Osteoblast (primary cell): Measurements from ENCODE around the gene MTFR1L. TPM values are rescaled to one million over a fixed set of nuclear protein-coding genes. Genes with fewer than 3 reads are reported as not detected.

Experiments used
- DNase-seq: peaks from one replicate; pipeline ENCODE4 v3.0.0; 2011; ENCODE audit warnings: low spot score, mixed read lengths; ENCODE audit not compliant: insufficient read length; ENCODE audit errors: missing footprints
- H2AFZ ChIP-seq: 2 replicates; pipeline ENCODE4 v1.6.0; 2011; ENCODE audit warnings: mild to moderate bottlenecking, low read length
- H3K27ac ChIP-seq: 2 replicates; pipeline ENCODE4 v1.5.1; 2011; ENCODE audit warnings: mild to moderate bottlenecking, low read depth, low read length, moderate library complexity
- H3K27me3 ChIP-seq: 2 replicates; pipeline ENCODE4 v1.6.0; 2012; ENCODE audit warnings: mild to moderate bottlenecking, control low read depth, inconsistent platforms, low read length, moderate library complexity; ENCODE audit not compliant: insufficient read depth
- H3K36me3 ChIP-seq: 2 replicates; pipeline ENCODE4 v1.5.1; 2011; ENCODE audit warnings: mild to moderate bottlenecking, low read length, control low read depth, moderate library complexity; ENCODE audit not compliant: insufficient read depth
- H3K4me1 ChIP-seq: 2 replicates; pipeline ENCODE4 v1.5.1; 2011; ENCODE audit warnings: mild to moderate bottlenecking, low read length, control low read depth, moderate library complexity; ENCODE audit not compliant: insufficient read depth
- H3K4me2 ChIP-seq: 2 replicates; pipeline ENCODE4 v1.6.0; 2011; ENCODE audit warnings: mild to moderate bottlenecking, low read length; ENCODE audit not compliant: insufficient read depth
- H3K4me3 ChIP-seq: fragments of 200-600 bp; sonication (generic); 3 replicates; pipeline ENCODE4 v1.5.1; 2012; ENCODE audit warnings: mild to moderate bottlenecking, low read length, inconsistent platforms; ENCODE audit not compliant: insufficient read depth
- H3K79me2 ChIP-seq: 2 replicates; pipeline ENCODE4 v1.6.0; 2012; ENCODE audit warnings: mild to moderate bottlenecking, low read length, control low read depth, inconsistent platforms; ENCODE audit not compliant: insufficient read depth
- H3K9me3 ChIP-seq: 2 replicates; pipeline ENCODE4 v1.5.1; 2011; ENCODE audit warnings: low read depth, low read length, control low read depth
- H4K20me1 ChIP-seq: 2 replicates; pipeline ENCODE4 v1.6.0; 2012; ENCODE audit warnings: mild to moderate bottlenecking, low read length, control low read depth; ENCODE audit not compliant: insufficient read depth
- CTCF ChIP-seq: IDR thresholded peaks from 2 replicates; pipeline ENCODE4 v1.5.1; 2011; ENCODE audit warnings: mild to moderate bottlenecking, low read depth, low read length, moderate library complexity; ENCODE audit errors: extremely low read depth
- total RNA-seq: library from RNA; depleted of rRNA; stranded (reverse); fragments of >200 nt; gene quantifications from 2 replicates; pipeline ENCODE4 v1.2.3, GENCODE V29; 2012

MTFR1L gene
- total RNA-seq, 1 donor: 47.4 TPM

- peaks cover 43% of the 10 kb centered on the region for H4K20me1 ChIP-seq
- no peak overlapping the region for H3K4me2 ChIP-seq
- H3K4me1 ChIP-seq: peaks cover 14% of the 10 kb centered on the region
- H3K27ac ChIP-seq: no peak overlapping the region
- no peak overlapping the region for H2AFZ ChIP-seq
- H3K4me3 ChIP-seq: no peak overlapping the region
- peaks cover 52% of the 10 kb centered on the region for H3K79me2 ChIP-seq
- H3K36me3 ChIP-seq: peaks cover 43% of the 10 kb centered on the region
- TF ChIP-seq CTCF: no peak
- DNase-seq: no peak
- no peaks in the 10 kb centered on the region for H3K27me3 ChIP-seq
- no peaks in the 10 kb centered on the region for H3K9me3 ChIP-seq
These were observed 5.9 kb downstream of the MTFR1L start for GRCh38 chr1:25825605-25826004.

GRCh38 chr1:25826571-25826970 lies 6.8 kb downstream of the MTFR1L start:
- no peaks in the 10 kb centered on the region for H3K27me3 ChIP-seq
- no peak overlapping the region for H2AFZ ChIP-seq
- no peak overlapping the region for H3K4me3 ChIP-seq
- TF ChIP-seq CTCF: no peak
- H3K4me2 ChIP-seq: no peak overlapping the region
- H3K79me2 ChIP-seq: peaks cover 42% of the 10 kb centered on the region
- no peak for DNase-seq
- H3K36me3 ChIP-seq: peaks cover 52% of the 10 kb centered on the region
- no peak overlapping the region for H3K27ac ChIP-seq
- peaks cover 33% of the 10 kb centered on the region for H4K20me1 ChIP-seq
- H3K4me1 ChIP-seq: peaks cover 5% of the 10 kb centered on the region
- no peaks in the 10 kb centered on the region for H3K9me3 ChIP-seq

GRCh38 chr1:25828491-25828890 lies 8.7 kb downstream of the MTFR1L start:
- Histone ChIP-seq H3K4me1 (no peaks in the 10 kb centered on the region), H3K36me3 (peaks cover 69% of the 10 kb centered on the region), H3K27ac (no peak overlapping the region), H3K4me2 (no peak overlapping the region), H3K9me3 (no peaks in the 10 kb centered on the region), H2AFZ (no peak overlapping the region), H3K4me3 (no peak overlapping the region), H3K79me2 (peaks cover 25% of the 10 kb centered on the region), H3K27me3 (no peaks in the 10 kb centered on the region), H4K20me1 (peaks cover 15% of the 10 kb centered on the region)
- DNase-seq: no peak
- TF ChIP-seq CTCF: no peak

- no peak for DNase-seq
- Histone ChIP-seq H3K27me3 (no peaks in the 10 kb centered on the region), H4K20me1 (peaks cover 10% of the 10 kb centered on the region), H2AFZ (no peak overlapping the region), H3K9me3 (no peaks in the 10 kb centered on the region), H3K36me3 (peaks cover 70% of the 10 kb centered on the region), H3K4me3 (no peak overlapping the region), H3K4me1 (no peaks in the 10 kb centered on the region), H3K27ac (no peak overlapping the region), H3K4me2 (no peak overlapping the region), H3K79me2 (peaks cover 20% of the 10 kb centered on the region)
- no peak for TF ChIP-seq CTCF
These were observed 9.3 kb downstream of the MTFR1L start for GRCh38 chr1:25829046-25829445.
